OCI-LY3 (cell line): ENCODE data around the gene SPRR2B.
"Not testable (repeated sequence)": the region's sequence is repeated elsewhere in the genome, so short reads cannot be mapped to it uniquely, and the experiment has no call there.

Experiments used
- H2AFZ ChIP-seq: fragments of 200-600, 300-600 bp; shearing (Covaris generic); 2 replicates; pipeline ENCODE4 v1.6.0; 2014; ENCODE audit warnings: antibody characterized with exemption, low read depth, low read length
- H3K27ac ChIP-seq: fragments of 200-600, 300-600 bp; sonication (generic); 2 replicates; pipeline ENCODE4 v1.5.1; 2014; ENCODE audit warnings: mild to moderate bottlenecking, low read length, moderate library complexity, mixed read lengths
- H3K27me3 ChIP-seq: fragments of 200-600, 300-600 bp; sonication (generic); 2 replicates; pipeline ENCODE4 v1.6.1; 2014; ENCODE audit warnings: low read depth, low read length, mixed read lengths
- H3K36me3 ChIP-seq: fragments of 200-600, 300-600 bp; sonication (generic); replicated peaks from 2 replicates; pipeline ENCODE3; 2014; ENCODE audit warnings: low read depth, low read length, mixed read lengths
- H3K4me1 ChIP-seq: fragments of 300-600, 200-600 bp; sonication (generic); 2 replicates; pipeline ENCODE4 v1.6.1; 2014; ENCODE audit warnings: low read length, mixed read lengths
- H3K4me2 ChIP-seq: fragments of 200-600, 300-600 bp; sonication (generic); 2 replicates; pipeline ENCODE4 v1.6.1; 2014; ENCODE audit warnings: low read length, mixed read lengths
- H3K4me3 ChIP-seq: fragments of 300-600, 200-600 bp; sonication (generic); 2 replicates; pipeline ENCODE4 v1.5.1; 2014; ENCODE audit warnings: antibody characterized with exemption, mild to moderate bottlenecking, low read length, moderate library complexity
- H3K79me2 ChIP-seq: fragments of 300-600, 200-600 bp; shearing (Covaris generic); 2 replicates; pipeline ENCODE4 v1.6.1; 2014; ENCODE audit warnings: mild to moderate bottlenecking, low read length, mixed read lengths
- H3K9ac ChIP-seq: fragments of 300-600, 200-600 bp; shearing (Covaris generic); 2 replicates; pipeline ENCODE4 v1.6.0; 2014; ENCODE audit warnings: mild to moderate bottlenecking, low read length, moderate library complexity
- H3K9me3 ChIP-seq: fragments of 200-600, 300-600 bp; shearing (Covaris generic); 2 replicates; pipeline ENCODE4 v1.6.1; 2014; ENCODE audit warnings: low read length, mixed read lengths; ENCODE audit not compliant: insufficient read depth
- H4K20me1 ChIP-seq: fragments of 200-600, 300-600 bp; sonication (generic); 2 replicates; pipeline ENCODE4 v1.6.1; 2016; ENCODE audit warnings: low read length, mixed read lengths; ENCODE audit not compliant: insufficient read depth
- CTCF ChIP-seq: fragments of 200-600, 300-600 bp; sonication (generic); IDR thresholded peaks from 2 replicates; pipeline ENCODE4 v1.5.1; 2014; ENCODE audit warnings: antibody characterized with exemption, low read length, low read depth
- EZH2phosphoT487 ChIP-seq: fragments of 200-600 bp; shearing (Covaris generic); IDR thresholded peaks from 2 replicates; pipeline ENCODE4 v1.6.1; 2018; ENCODE audit warnings: antibody characterized with exemption, mixed run types, low read depth

The SPRR2B gene

GRCh38 chr1:153071511-153071910 is at the start of gene SPRR2B:
SPRR2B (minus strand) TSS chr1:153071611; CDS start chr1:153070839, 772 bp downstream.
- Histone ChIP-seq H3K27me3 (peaks cover 40% of the 10 kb centered on the region), H3K4me1 (no peaks in the 10 kb centered on the region), H4K20me1 (no peaks in the 10 kb centered on the region), H3K27ac (no peak within 1 kb of the TSS), H3K9me3 (no peaks in the 10 kb centered on the region), H3K36me3 (no peaks in the 10 kb centered on the region), H3K4me3 (no peak within 1 kb of the TSS), H3K79me2 (no peaks in the 10 kb centered on the region), H3K4me2 (no peak within 1 kb of the TSS), H3K9ac (no peak within 1 kb of the TSS), H2AFZ (no peak within 1 kb of the TSS)
- TF ChIP-seq CTCF (no peak), EZH2phosphoT487 (no peak)

GRCh38 chr1:153120945-153121344 is 49.5 kb upstream of the SPRR2B start:
- no peak overlapping the region for H3K4me2 ChIP-seq
- no peak overlapping the region for H2AFZ ChIP-seq
- TF ChIP-seq EZH2phosphoT487 (no peak), CTCF (no peak)

GRCh38 chr1:153119491-153119971 is 48.1 kb upstream of the SPRR2B start:
- no peaks in the 10 kb centered on the region for H3K4me1 ChIP-seq
- H3K9ac ChIP-seq: no peak overlapping the region
- TF ChIP-seq CTCF (no peak), EZH2phosphoT487 (no peak)
- H3K27ac ChIP-seq: no peak overlapping the region
- no peaks in the 10 kb centered on the region for H3K79me2 ChIP-seq
- H3K36me3 ChIP-seq: no peaks in the 10 kb centered on the region
- no peaks in the 10 kb centered on the region for H3K9me3 ChIP-seq
- H3K4me3 ChIP-seq: no peak overlapping the region
- H4K20me1 ChIP-seq: no peaks in the 10 kb centered on the region
- H3K27me3 ChIP-seq: peaks cover 34% of the 10 kb centered on the region
- H3K4me2 ChIP-seq: no peak overlapping the region
- no peak overlapping the region for H2AFZ ChIP-seq

More at GRCh38 chr1:153120945-153121344, 49.5 kb upstream of the SPRR2B start:
- no peaks in the 10 kb centered on the region for H3K36me3 ChIP-seq
- H3K4me3 ChIP-seq: no peak overlapping the region
- no peak overlapping the region for H3K9ac ChIP-seq
- H3K27ac ChIP-seq: no peak overlapping the region
- H3K27me3 ChIP-seq: peaks cover 26% of the 10 kb centered on the region
- H3K9me3 ChIP-seq: no peaks in the 10 kb centered on the region
- H3K79me2 ChIP-seq: no peaks in the 10 kb centered on the region
- no peaks in the 10 kb centered on the region for H3K4me1 ChIP-seq
- no peaks in the 10 kb centered on the region for H4K20me1 ChIP-seq

GRCh38 chr1:153115264-153115663 is 43.9 kb upstream of the SPRR2B start:
- H3K27me3 ChIP-seq: peaks cover 40% of the 10 kb centered on the region
- H3K36me3 ChIP-seq, H3K4me1 ChIP-seq, H3K79me2 ChIP-seq, H2AFZ ChIP-seq, H3K4me2 ChIP-seq, H3K4me3 ChIP-seq, H3K27ac ChIP-seq, H4K20me1 ChIP-seq, H3K9me3 ChIP-seq, H3K9ac ChIP-seq: not testable (repeated sequence)

GRCh38 chr1:153113416-153113815 is 42.0 kb upstream of the SPRR2B start, which contains the start of gene SPRR2F:
SPRR2F (minus strand) TSS chr1:153113516; CDS start chr1:153112733, 783 bp downstream.
- H3K4me1 ChIP-seq: no peaks in the 10 kb centered on the region
- no peaks in the 10 kb centered on the region for H4K20me1 ChIP-seq
- no peak within 1 kb of the TSS for H3K4me2 ChIP-seq
- no peaks in the 10 kb centered on the region for H3K79me2 ChIP-seq
- no peaks in the 10 kb centered on the region for H3K9me3 ChIP-seq
- H2AFZ ChIP-seq: no peak within 1 kb of the TSS
- no peak within 1 kb of the TSS for H3K9ac ChIP-seq
- peaks cover 40% of the 10 kb centered on the region for H3K27me3 ChIP-seq
- no peaks in the 10 kb centered on the region for H3K36me3 ChIP-seq
- H3K27ac ChIP-seq: no peak within 1 kb of the TSS
- TF ChIP-seq EZH2phosphoT487: no peak
- no peak for TF ChIP-seq CTCF
- H3K4me3 ChIP-seq: no peak within 1 kb of the TSS

GRCh38 chr1:153112454-153112853 is 41.0 kb upstream of the SPRR2B start:
- H3K36me3 ChIP-seq, H4K20me1 ChIP-seq, H3K9me3 ChIP-seq, H3K9ac ChIP-seq, H3K4me1 ChIP-seq, H3K79me2 ChIP-seq, H2AFZ ChIP-seq, H3K27ac ChIP-seq, H3K4me2 ChIP-seq, H3K4me3 ChIP-seq: not testable (repeated sequence)
- H3K27me3 ChIP-seq: peaks cover 31% of the 10 kb centered on the region
